ENCODE results near the gene LPCAT3.
A peak's percentile ranks its signal among the peaks of the same experiment; 100 is the strongest.

Gene LPCAT3

GRCh38 chr12:6936636-6937480, 81.4 kb downstream of the LPCAT3 start:
- no peak for DNase-seq (ENCODE audit: low read depth)

- no peak for DNase-seq (ENCODE audit: low read depth)
Measured at GRCh38 chr12:6936194-6936635, 82.1 kb downstream of the LPCAT3 start.

GRCh38 chr12:6935371-6936193, 82.7 kb downstream of the LPCAT3 start:
- no peak for DNase-seq (ENCODE audit: low read depth)

- DNase-seq (ENCODE audit: low read depth), result no peak
Measured at GRCh38 chr12:6934110-6934509, 84.2 kb downstream of the LPCAT3 start.

GRCh38 chr12:6932766-6933165, 85.5 kb downstream of the LPCAT3 start:
- no peak for DNase-seq (ENCODE audit: low read depth)

- no peak for DNase-seq (ENCODE audit: low read depth)
Measured at GRCh38 chr12:6929466-6930452, 88.5 kb downstream of the LPCAT3 start.

GRCh38 chr12:6928703-6929407, 89.4 kb downstream of the LPCAT3 start:
- DNase-seq (ENCODE audit: low read depth), result no peak

GRCh38 chr12:6928022-6928702, 90.1 kb downstream of the LPCAT3 start:
- no peak for DNase-seq (ENCODE audit: low read depth)

- DNase-seq (ENCODE audit: low read depth), result peak; percentile 25
Measured at GRCh38 chr12:6927379-6928021, 90.8 kb downstream of the LPCAT3 start, which contains the start of gene ATN1. Gene ATN1, plus strand, starts transcription at chr12:6927959. Its CDS starts 6,043 bp downstream, at chr12:6934002.
